ENCODE measurements around the gene PCNX3. TPM values are rescaled to one million over a fixed set of nuclear protein-coding genes. Genes with fewer than 3 reads are reported as not detected.

PCNX3 gene
- total and polyA plus RNA-seq, 10 of the 15 experiments (the other 5 are each of a cell fraction or from before 2014, with no cell fraction given) = 0.03 to 46.6 (median 8.4) TPM

GRCh38 chr11:65663639-65664200 is 48.1 kb downstream of the PCNX3 start (continued):
- TF ChIP-seq CUX1 (IDR thresholded peaks at IDR 0.05; ENCODE audit: insufficient replicate concordance, low read depth, low read length) (peak; percentile 33), GATAD2B (conservative IDR thresholded peaks at IDR 0.05; ENCODE audit: low read depth) (0 out of 2 replicates have a peak, but pooled peaks have one; percentile 5), EED (IDR thresholded peaks at IDR 0.05; ENCODE audit: low read depth) (peak; percentile 77), RFX5 (IDR thresholded peaks at IDR 0.05; ENCODE audit: low read depth, low read length) (no peak), EP300 (IDR thresholded peaks at IDR 0.05; ENCODE audit: borderline replicate concordance in 1 of 2, control insufficient read depth in 1 of 2, low read depth in 2 of 2, low read length in 2 of 2) (peak in 1 of 2 experiments; percentile 24; a peak in 1 of 4 replicates), DPF2 (IDR thresholded peaks at IDR 0.05) (peak; percentile 41; the same call in 1 of the 2 replicates), BHLHE40 (IDR thresholded peaks at IDR 0.05; ENCODE audit: borderline replicate concordance in 1 of 2, low read depth in 2 of 2, low read length in 1 of 2) (peak; percentile 11 to 31; a peak in 2 of 4 replicates), BACH1 (IDR thresholded peaks at IDR 0.05; ENCODE audit: borderline replicate concordance) (peak; percentile 48), SPI1 (IDR thresholded peaks at IDR 0.05; ENCODE audit: borderline replicate concordance, insufficient read depth, low read depth, low read length) (peak; percentile 68; the same call in 1 of the 2 replicates), BCL11A (IDR thresholded peaks at IDR 0.05; ENCODE audit: low read depth, low read length) (0 out of 2 replicates have a peak, but pooled peaks have one; percentile 21), MEF2B (IDR thresholded peaks at IDR 0.05; ENCODE audit: partially characterized antibody, poor library complexity, severe bottlenecking) (peak; percentile 81), TARDBP (IDR thresholded peaks at IDR 0.05; ENCODE audit: borderline replicate concordance) (no peak), ATF7 (IDR thresholded peaks at IDR 0.05; ENCODE audit: low read depth) (peak; percentile 41; the same call in 1 of the 2 replicates), SIX5 (IDR thresholded peaks at IDR 0.05; ENCODE audit: low read depth, low read length, severe bottlenecking) (no peak), MTA2 (IDR thresholded peaks at IDR 0.05; ENCODE audit: low read depth) (peak; percentile 78)
